NCI-H2081 treated with DMSO at 0.1 percent for 48 hours (cell line): Measurements from ENCODE around the gene POLR3G.
A peak's percentile ranks its signal among the peaks of the same experiment; 100 is the strongest.

ENCODE experiments used
- DNase-seq: peaks from one replicate; lab custom pipeline; 2025; lab: John Stamatoyannopoulos, UW

The POLR3G gene

GRCh38 chr5:90503596-90503995 is 28.9 kb downstream of the POLR3G start:
- no peak for DNase-seq

- DNase-seq, result no peak
Measured at GRCh38 chr5:90504743-90505142, 30.1 kb downstream of the POLR3G start.

DNA sequence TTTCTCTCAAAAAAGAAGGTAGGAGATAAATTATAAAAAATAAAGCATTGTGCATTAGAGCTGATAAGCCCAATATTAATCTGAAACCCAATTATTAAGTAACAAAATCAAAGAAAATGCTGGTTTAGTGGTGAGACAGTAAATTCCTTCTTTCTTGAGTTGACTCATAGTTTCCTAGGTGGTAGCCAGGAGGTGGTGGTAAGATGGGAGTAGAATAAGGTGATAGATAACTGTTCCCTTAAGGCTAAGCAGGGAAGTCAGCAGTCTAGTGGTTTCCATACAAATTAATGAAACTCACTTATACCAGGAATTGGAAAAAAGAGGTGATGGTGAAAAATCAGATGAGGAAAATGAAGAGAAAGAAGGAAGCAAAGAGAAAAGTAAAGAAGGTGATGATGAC is 31.6 kb downstream of the POLR3G start:
- no peak for DNase-seq

GRCh38 chr5:90510438-90510837 is 35.8 kb downstream of the POLR3G start:
- no peak for DNase-seq

- DNase-seq, result no peak
Measured at GRCh38 chr5:90514520-90514919, 39.9 kb downstream of the POLR3G start.

DNA sequence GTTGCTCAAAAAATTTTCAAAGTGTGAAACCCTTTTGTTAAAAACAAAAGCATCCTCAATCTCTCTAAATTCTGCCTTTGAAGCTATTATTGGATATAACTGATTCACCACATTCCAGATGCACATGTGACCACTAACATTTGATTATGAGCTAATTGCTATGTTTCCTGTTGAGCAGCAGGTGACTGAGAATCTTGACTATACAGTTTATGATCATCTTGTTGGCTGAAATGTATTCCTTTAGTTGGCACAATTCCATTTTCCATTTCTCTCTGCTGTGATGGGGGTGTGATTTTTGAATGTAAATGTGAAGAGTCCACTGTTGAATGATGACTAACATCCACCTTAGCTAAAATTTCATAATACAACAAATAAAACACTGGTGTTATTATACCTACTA is 44.0 kb downstream of the POLR3G start:
- DNase-seq, result peak; percentile 43

- DNase-seq, result no peak
Measured at GRCh38 chr5:90519081-90519480, 44.4 kb downstream of the POLR3G start.

GRCh38 chr5:90528601-90529193 is 54.0 kb downstream of the POLR3G start:
- DNase-seq, result no peak

DNA sequence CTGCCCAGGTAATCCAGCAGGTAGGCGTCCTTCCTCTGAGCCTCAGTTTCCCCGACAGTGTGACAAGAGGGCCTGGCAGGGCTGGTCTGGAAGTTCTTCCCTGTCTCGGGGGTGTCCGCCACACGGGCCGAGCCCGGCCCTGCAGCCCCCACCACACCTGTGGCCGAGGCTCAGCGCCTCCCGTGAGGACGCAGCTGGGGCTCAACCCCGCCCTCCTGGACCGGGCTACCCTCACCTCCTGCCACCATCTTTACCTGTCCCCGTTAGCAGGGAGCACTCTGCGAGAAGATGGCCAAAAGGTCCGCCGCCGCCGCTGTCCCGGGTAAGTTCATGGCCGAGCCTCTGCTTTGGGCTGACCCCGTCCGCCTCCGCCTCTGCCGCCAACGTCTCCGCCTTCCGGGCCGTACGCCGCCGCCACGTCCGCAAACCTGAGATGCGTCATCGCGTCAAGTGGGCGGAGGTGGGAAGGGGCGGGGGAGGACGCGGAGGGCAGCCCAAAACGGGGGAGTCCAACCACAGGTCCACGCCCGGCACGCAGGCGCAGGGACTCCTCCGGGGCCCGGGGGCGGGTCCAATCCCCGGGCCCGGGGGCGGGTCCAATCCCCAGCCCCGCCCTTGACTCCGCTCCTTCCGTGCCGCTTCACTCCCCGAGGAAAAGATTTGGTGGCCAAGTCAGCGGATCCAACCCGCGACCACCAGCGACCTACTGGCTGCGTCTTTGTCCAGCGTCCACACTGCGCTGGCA is 54.7 kb downstream of the POLR3G start, which contains the start of gene LYSMD3:
Gene LYSMD3 (minus strand): TSS at position 391 of the 745 bp plus-strand sequence. CDS start 4,295 bp downstream, outside the sequence.
- DNase-seq, result no peak

DNA sequence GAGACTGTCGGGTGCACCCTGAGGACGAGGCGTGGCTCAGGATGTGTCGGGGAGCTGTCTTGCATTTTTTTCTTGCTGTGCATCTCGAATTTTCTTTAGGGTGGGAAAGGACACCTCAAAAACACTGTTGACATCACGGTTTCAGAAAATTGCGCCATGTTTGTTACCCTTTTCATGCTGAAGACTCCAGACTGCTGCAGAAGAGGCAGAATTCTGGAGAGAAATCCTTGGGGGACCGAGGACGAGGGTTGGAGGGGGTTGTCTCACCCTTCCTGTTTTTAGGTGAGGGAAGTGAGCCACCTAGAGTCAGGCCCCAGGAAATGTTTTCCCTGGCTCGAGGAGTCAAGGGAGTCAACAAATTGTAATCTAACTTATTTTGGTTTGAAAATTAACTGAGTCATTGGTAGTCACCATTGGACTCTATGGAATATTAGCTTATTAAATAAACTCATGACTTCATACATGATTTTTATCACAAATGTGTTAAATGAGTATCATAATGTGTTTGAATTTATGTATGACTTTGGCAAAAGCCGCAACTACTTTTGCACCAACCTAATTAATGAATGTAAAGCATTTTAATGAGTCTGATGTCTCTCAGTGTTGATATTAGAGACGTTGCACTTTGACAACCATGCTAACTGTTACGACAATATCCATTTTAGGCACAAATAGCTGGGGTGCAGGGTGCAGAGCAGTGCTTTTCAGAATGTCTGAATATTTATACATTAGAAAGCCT is 55.4 kb downstream of the POLR3G start:
- no peak for DNase-seq

- DNase-seq, result no peak
Measured at GRCh38 chr5:90530736-90531487, 56.2 kb downstream of the POLR3G start.

DNA sequence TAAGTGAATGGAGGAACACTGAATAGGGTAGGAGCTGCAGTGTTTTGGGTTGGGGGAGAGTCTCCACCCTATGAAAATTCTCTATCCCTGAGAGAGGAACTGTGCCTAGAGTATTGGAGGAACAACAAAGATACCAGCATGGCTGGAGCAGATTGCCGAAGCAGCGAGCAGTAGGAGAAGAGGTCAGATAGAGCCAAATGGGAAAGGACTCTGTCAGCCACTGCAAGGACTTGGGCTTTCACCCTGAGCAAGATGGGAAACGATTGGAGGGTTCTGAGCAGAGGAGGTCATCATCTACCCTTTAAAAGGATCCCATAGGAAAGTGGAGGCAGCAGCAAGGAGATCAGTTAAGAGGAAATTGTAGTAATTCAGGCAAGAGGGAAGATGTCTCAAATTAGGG is 59.1 kb downstream of the POLR3G start:
- no peak for DNase-seq

DNA sequence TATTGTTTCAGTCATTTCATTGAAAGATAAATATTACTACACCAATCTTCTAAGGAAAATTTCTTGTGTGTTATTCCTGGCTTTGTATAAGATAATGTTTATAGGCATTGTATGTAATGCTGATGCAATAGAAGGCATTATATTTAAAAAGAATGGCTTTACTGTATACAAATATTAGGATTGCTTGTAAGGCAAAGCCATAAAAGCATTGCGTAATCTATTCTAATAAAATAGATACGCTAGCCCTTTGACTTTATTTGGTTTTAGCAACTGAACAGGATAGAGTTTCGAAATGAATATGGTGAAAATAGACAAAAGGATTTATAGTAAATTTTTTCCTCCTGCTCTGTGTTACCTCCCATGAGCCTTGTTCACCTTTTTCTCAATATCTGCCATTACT is 60.3 kb downstream of the POLR3G start:
- DNase-seq, result no peak

GRCh38 chr5:90542827-90543519 is 68.3 kb downstream of the POLR3G start:
- no peak for DNase-seq

- DNase-seq, result no peak
Measured at GRCh38 chr5:90545511-90545910, 70.8 kb downstream of the POLR3G start.

DNA sequence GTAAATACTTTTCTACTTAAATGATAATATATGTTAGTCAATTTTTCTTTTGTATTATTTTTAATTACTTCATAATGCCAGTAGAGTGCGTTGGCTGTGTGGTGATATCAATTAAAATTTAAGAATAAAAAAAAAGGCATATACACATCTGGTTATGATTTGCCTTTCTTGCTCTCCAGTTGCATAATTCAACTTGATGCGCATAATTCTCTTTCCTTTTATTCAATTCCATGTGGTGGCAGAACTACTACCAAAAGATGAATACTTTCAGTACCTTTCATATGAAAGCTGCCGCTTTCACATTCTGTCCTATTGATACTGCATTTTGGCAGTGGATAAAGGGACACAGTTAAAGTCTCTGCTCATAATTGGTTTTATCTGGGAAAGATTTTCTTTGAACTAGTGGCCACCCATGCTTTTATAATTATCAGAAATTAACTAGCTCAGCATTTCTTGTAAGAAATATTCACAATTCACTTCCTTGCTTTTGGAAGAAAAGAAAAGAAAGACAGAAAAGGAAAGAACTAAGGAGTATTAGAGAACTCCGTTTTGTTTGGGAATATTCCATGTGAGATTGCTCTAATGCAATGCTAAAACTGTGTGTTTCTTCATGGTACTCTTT is 71.7 kb downstream of the POLR3G start:
- no peak for DNase-seq

- DNase-seq, result no peak
Measured at GRCh38 chr5:90547072-90547536, 72.4 kb downstream of the POLR3G start.

GRCh38 chr5:90548069-90548593 is 73.5 kb downstream of the POLR3G start:
- no peak for DNase-seq

GRCh38 chr5:90549223-90549622 is 74.6 kb downstream of the POLR3G start:
- DNase-seq, result no peak

DNA sequence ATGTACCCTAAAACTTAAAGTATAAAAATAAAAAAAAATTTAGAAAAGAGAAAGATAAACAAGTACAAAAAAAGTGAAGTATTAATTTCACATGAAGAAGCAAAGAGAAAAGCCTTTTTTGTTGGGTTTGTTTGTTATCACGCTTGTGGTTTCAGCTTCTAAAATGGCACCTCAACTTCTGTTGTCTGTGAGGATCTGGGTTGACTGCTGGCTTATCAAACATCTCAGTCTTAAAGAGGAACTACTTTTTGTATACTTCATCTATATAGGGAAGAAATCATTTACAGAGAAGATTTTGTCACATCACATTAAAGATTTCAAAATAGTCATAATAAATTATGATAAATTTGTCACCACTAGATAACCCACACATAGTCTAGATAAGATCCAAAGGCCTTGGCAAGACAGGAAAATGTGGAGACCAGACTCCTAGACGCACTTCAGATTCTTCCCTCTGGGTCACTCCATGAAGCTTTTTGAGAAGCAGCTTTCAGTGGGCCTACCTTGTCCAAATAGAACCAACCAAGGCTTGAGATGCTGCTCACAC is 75.1 kb downstream of the POLR3G start:
- DNase-seq, result no peak

GRCh38 chr5:90550963-90551362 is 76.3 kb downstream of the POLR3G start:
- DNase-seq, result no peak
